A673 (cell line): Measurements from ENCODE around the gene TEX2.

Source experiments
- CTCF ChIP-seq: fragments of 300-800, 200-600 bp; sonication (generic); conservative IDR thresholded peaks from 2 replicates; pipeline ENCODE4 v1.5.1; 2017; ENCODE audit warnings: low read depth, mild to moderate bottlenecking, antibody characterized with exemption, low read length, moderate library complexity, mixed read lengths
- EZH2 ChIP-seq: fragments of 200-600 bp; sonication (generic); IDR thresholded peaks from 2 replicates; pipeline ENCODE4 v1.6.1; 2017; ENCODE audit warnings: borderline replicate concordance, low read depth, mild to moderate bottlenecking, mixed read lengths, antibody characterized with exemption, low read length; ENCODE audit not compliant: poor library complexity, severe bottlenecking

DNA sequence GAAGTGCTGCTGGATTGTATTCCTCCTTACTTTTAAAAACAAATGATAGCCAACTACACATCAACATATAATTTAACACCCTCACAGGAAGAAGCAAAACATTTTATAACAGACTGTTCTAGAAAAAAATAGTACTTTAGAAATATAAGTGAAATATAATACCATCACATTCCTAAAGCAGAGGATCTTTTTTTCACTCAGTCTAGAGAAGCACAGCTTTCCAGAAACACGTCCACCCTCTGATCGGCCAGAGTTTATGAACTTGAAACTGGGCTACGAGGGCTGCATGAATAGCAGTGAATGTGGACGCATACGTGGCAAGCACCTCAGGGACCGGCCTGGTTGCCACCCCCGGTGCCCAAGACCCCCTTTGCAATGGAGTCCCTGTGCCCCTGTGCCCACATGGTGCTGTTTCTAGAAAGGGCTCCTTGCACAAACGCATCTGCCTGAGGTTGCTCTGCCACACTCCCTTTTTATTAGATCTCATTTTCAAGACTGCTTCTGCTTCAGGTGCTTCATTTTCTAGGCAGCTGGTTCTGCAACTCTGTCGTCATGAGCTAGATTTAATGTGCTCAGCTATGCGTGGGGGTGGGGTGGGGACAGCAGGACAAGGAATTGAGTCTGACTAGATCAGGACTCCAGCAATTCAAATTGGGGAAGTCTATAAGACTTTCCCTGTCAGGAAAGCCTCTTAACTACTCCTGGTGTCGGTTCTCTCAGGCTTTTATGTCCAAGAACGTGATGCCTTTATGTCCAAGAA is 104.0 kb downstream of the TEX2 start:
- no peak for TF ChIP-seq EZH2
- no peak for TF ChIP-seq CTCF
